ENCODE data around the gene MEOX2.

Gene MEOX2

DNA sequence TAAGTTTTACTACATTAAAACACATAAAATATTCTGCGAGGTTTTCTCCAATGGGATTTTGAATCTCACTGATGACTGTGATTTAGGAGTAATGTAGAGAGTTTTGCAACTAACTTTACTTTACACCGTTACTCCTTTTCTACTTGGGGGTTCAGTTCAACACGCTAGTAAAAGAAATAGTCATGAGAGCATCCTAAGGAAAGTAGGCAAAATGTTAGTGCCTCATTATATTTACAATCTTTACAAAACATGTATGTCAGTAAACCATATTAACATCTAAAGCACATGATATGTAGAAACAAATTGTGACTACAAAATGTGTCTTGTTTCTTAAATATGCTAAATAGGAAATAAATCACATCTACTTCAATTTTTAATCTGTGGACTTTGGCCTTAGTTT is 6.0 kb downstream of the MEOX2 start:
- no peak for DNase-seq

GRCh38 chr7:15679306-15679705 is 7.2 kb downstream of the MEOX2 start:
- no peak for DNase-seq

DNA sequence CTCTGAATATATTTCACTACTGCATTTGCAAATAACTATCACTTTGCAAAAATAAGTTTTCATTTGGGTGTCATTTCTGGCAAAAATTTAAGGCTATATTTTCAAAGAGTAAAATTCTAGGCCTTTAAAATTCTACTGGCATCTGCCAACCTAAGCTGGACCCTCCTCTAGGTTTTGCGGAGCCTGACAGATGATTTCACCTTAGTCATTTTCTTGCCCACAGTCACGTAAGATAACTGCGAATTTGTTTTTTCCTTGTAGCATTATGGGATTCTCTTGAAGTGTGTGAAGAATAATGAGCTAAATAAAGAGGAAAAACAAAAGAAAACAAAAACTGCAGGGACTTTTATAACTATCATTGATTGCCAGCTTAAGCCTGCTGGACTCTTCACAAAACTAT is 7.8 kb downstream of the MEOX2 start:
- DNase-seq, result no peak

GRCh38 chr7:15675379-15675778 is 11.1 kb downstream of the MEOX2 start:
- no peak for DNase-seq

- DNase-seq, result no peak
Observed at GRCh38 chr7:15674586-15674985, 11.9 kb downstream of the MEOX2 start.

GRCh38 chr7:15669443-15670090 is 16.9 kb downstream of the MEOX2 start:
- no peak for DNase-seq

DNA sequence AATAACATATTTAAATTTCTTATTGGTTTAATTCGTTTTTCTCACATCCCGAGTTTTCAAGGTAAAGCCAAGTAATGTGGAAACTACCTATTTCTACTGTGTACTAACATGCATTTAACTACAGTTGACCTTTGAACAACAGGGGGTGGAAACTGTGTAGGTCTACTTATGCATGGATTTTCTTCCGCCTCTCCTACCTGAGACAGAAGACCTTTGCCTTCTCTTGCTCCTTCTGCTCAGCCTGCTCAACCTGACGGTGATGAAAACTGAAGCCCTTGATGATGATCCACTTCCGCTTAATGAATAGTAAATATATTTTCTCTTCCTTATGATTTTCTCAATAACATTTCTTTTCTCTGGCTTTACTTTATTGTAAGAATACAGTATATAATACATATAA is 18.5 kb downstream of the MEOX2 start:
- no peak for DNase-seq

DNA sequence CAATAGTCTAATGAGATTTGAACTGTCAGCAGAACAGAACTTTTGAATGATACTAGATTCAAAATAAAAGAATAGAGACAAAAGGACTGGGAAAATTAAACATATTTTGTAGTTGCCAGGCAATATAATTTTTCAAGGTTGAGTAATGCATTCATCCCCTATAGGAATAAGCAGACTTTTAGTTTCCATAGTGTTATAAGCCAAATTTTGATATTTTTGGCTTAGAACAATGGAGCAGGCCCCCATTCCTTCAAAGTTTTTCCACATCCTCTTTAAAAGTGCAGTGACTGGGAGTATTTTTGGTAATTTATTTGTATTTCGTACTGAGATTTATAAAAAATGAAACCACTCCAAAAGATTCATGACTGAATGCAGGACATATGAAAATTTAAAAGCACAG is 24.0 kb downstream of the MEOX2 start:
- DNase-seq, result no peak

DNA sequence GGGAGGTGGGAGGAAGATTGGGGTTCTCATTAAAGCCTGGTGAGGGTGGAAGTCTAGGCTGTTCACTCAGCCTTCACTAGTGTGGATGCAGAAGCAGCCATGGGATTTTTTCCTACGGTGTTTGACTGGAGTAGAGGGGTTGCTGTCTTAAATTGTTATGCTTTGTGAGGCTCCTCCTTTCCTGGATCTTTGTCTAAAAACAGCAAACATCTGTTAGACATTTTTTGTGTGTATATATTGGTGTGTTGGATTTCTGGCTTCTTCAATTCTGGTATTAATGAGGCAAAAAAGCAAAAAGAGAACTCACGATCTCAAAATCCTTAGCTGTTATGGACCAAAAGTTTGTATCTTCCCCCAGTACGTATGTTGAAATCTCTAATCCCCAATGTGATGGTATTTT is 28.2 kb downstream of the MEOX2 start:
- no peak for DNase-seq

DNA sequence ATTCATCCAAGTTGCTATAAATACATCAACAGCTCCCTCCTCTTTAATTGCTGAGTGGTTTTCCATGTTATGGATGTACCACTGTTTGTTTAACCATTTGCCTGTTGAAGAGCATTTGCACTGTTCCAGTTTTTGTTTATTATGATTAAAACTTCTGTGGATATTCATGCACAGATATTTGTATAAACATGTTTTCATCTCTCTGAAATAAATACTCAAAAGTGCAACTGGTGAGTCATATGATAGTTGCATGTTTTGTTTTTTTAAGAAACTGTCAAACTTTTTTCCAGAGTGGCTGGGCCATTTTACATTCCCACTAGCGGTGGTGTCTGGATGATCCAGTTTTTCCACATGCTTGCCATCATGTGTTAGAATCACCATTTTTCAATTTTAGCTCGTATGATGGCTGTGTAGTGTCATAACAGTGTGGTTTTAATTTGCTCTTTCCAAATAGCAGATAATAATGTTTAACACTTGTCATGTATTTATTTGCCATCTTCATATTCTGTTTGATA is 33.6 kb downstream of the MEOX2 start:
- no peak for DNase-seq

DNA sequence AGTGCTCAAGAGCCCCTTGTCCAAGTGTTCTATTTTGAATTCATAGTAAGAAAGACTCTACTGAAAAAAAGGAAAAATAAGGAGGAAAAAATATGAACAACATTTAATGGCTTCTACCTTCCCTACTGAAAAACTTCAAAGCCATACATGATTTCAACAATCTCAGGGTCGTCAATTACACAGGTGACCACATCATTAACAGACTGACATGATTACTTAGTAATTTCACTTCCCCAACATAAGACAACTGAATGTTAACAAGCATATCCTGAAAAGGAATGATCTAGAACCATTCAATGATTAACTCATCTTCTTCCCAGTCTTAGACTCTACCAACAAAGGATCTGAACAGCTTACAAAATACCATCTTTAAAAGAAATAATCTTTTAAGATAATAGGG is 34.8 kb downstream of the MEOX2 start:
- DNase-seq, result no peak

DNA sequence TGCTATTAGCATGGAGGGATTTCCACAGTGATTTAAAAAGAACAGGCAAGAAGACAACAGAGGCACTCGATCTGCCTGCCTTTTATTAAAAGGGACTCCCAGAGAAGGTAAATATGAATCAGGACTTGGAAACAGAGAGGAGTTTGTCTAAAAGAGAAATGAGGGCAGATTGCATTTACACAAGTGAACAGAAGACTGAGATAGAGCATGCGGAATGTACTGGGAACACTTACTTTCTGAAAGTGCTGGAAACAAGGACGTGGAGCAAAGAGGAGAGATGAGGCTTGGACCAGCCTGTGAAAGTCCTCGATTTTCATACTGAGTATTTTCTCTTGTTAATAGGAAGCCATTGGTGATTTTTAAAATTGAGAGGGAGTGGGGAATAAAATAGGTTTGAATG is 35.7 kb downstream of the MEOX2 start:
- DNase-seq, result no peak

GRCh38 chr7:15648461-15648961 is 38.0 kb downstream of the MEOX2 start:
- no peak for DNase-seq

DNA sequence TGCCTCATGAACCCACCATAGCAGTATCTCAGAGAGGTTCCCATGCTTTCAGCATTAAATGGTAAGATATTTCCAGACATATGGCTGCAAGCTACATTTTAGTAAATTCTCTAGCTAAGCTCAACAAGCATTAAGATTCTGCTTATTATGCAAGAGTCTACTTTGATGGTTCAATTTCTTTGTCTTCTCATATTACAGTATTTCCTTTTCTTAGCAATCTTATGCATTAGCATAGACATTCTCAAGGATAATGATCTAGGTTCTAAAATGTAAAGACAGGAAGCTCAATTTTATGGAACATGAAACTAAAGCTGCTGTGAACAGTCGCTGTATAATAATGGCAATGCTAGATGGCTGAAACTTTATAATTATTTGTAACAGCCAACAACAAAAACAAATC is 39.2 kb downstream of the MEOX2 start:
- DNase-seq, result no peak

DNA sequence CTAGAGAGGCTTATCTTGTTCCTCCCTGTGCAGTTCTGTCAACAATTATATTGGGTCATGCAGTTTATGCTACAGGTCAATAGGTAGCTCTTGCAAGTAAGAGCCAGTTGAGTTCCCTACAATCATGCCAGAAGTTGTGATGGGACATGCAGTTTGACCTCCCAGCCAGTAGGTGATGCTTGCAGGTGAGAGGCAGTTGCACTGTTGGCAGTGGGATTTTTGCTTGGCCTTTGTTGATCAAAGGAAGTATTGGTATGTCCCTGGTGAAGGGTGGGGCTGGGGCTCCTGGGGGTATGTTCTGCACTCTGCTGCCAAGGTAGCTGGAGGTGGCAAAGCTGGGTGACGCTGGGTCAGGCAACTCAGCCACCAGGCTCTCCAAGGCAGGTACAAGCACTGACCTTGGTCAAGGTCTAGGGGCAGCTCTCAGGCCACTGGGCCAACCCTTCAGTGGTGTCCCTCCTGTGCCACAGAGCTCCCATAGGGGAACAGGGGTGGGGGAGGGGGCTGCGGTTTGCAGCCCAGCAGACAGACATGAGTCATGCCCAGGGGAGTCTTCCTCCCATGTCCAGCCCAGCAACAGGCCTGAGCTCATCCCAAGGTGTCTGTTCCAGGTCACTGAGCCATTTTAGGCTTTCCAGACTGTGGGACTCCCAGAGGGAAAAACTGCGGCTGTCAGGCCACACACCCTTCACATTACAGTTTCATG is 43.3 kb downstream of the MEOX2 start:
- DNase-seq, result no peak

- no peak for DNase-seq
Observed at GRCh38 chr7:15628876-15629275, 57.6 kb downstream of the MEOX2 start.

- no peak for DNase-seq
Observed at GRCh38 chr7:15626041-15626440, 60.4 kb downstream of the MEOX2 start.

DNA sequence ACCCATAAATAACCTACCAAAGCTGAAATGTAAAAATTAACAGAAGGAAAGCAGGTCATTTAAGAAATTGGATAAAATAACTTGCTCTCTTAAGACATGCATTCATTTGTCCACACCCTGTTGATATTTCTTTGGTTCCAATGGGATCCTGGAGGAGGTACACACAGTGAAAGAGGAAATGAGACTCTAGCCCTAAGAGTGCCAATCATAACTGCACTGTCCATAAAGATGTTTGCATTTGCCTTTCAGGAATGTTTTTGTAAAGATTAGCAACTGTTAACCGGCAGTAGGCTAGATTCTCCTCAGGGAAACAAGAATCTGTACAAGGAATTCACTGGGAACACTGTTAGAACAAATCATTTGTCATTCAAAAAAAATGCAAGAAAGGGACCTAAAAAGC is 61.0 kb downstream of the MEOX2 start:
- no peak for DNase-seq

GRCh38 chr7:15621468-15621867 is 65.0 kb downstream of the MEOX2 start:
- no peak for DNase-seq

- DNase-seq, result no peak
Observed at GRCh38 chr7:15620491-15621185, 65.8 kb downstream of the MEOX2 start.

- no peak for DNase-seq
Observed at GRCh38 chr7:15618275-15618674, 68.2 kb downstream of the MEOX2 start.

- DNase-seq, result no peak
Observed at GRCh38 chr7:15612205-15612604, 74.3 kb downstream of the MEOX2 start.

DNA sequence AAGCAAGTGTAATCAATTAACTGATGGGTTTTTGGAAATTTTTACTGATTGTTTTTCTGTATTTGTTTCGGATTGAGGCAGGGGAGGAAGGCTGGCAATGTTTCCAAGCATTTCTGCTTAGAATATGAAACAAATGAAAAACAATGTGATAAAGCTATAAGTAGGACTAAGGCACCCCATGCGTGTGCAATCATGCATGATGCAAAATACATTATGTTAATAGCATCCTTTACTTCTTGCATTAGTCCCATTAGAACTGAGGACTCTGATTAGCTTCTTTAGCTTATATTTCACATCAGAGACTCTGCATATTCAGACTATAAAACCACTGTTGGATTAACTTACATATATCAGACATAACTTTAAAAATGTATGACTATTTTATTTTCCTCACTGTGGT is 76.0 kb downstream of the MEOX2 start:
- DNase-seq, result no peak

GRCh38 chr7:15609287-15609686 is 77.2 kb downstream of the MEOX2 start:
- no peak for DNase-seq
